GM18505 (cell line): Measurements from ENCODE around the gene FITM1.
"Not testable (repeated sequence)": the region's sequence is repeated elsewhere in the genome, so short reads cannot be mapped to it uniquely, and the experiment has no call there.

Experiments
- ATAC-seq: cut with Tn5 transposase; IDR thresholded peaks from one replicate; pipeline ENCODE4 v1.9.1; 2021; ENCODE audit not compliant: unreplicated experiment
- POLR2A ChIP-seq: IDR thresholded peaks from 4 replicates; pipeline ENCODE4 v1.6.1; 2011; ENCODE audit warnings: borderline replicate concordance; ENCODE audit not compliant: insufficient read depth, insufficient read length; ENCODE audit errors: extremely low read depth

The FITM1 gene

GRCh38 chr14:24102357-24103048 is 28.0 kb upstream of the FITM1 start:
- peak; percentile 0 for TF ChIP-seq POLR2A
- no peak for ATAC-seq

- no peak for TF ChIP-seq POLR2A
Measured at GRCh38 chr14:24103451-24103850, 27.0 kb upstream of the FITM1 start.

GRCh38 chr14:24105609-24106239 is 24.7 kb upstream of the FITM1 start:
- not testable (repeated sequence) for ATAC-seq

More at GRCh38 chr14:24103451-24103850, 27.0 kb upstream of the FITM1 start:
- no peak for ATAC-seq

GRCh38 chr14:24106672-24107271 is 23.7 kb upstream of the FITM1 start:
- ATAC-seq, result no peak
- TF ChIP-seq POLR2A, result no peak

GRCh38 chr14:24108336-24108874 is 22.1 kb upstream of the FITM1 start:
- no peak for ATAC-seq
- TF ChIP-seq POLR2A, result no peak

- TF ChIP-seq POLR2A, result no peak
- no peak for ATAC-seq
Measured at GRCh38 chr14:24110060-24110459, 20.4 kb upstream of the FITM1 start.

GRCh38 chr14:24110523-24110922 is 19.9 kb upstream of the FITM1 start:
- no peak for TF ChIP-seq POLR2A
- no peak for ATAC-seq

GRCh38 chr14:24113379-24113800 is 17.1 kb upstream of the FITM1 start:
- TF ChIP-seq POLR2A, result no peak
- ATAC-seq, result no peak

GRCh38 chr14:24113801-24114531 is 16.5 kb upstream of the FITM1 start:
- TF ChIP-seq POLR2A, result peak; percentile 82
- ATAC-seq, result peak; percentile 19

- peak; percentile 72 for TF ChIP-seq POLR2A
- peak; percentile 80 for ATAC-seq
Measured at GRCh38 chr14:24114532-24115421, 15.7 kb upstream of the FITM1 start, which contains the start of the genes DCAF11 and NRL. Gene DCAF11, plus strand, starts transcription at chr14:24114777. Its CDS starts 818 bp downstream, at chr14:24115595. Gene NRL, minus strand, starts transcription at chr14:24114949. Its CDS starts 32,101 bp downstream, at chr14:24082848.

- no peak for TF ChIP-seq POLR2A
- no peak for ATAC-seq
Measured at GRCh38 chr14:24115422-24116127, 14.9 kb upstream of the FITM1 start.
